GM12878 (cell line): Measurements from ENCODE around the gene FALEC. TPM values are rescaled to one million over a fixed set of nuclear protein-coding genes. Genes with fewer than 3 reads are reported as not detected.

Experiments used
- BRCA1 ChIP-seq: IDR thresholded peaks from 2 replicates; pipeline ENCODE4 v1.6.1; 2011; ENCODE audit warnings: low read depth, low read length, improper control_type of control experiment
- CBX5 ChIP-seq: sonication (generic); IDR thresholded peaks from 2 replicates; pipeline ENCODE4 v1.6.1; 2016; ENCODE audit warnings: low read depth, moderate library complexity, mild to moderate bottlenecking, inconsistent platforms
- EED ChIP-seq: sonication (generic); IDR thresholded peaks from 2 replicates; pipeline ENCODE4 v1.6.1; 2016; ENCODE audit warnings: antibody characterized with exemption, low read depth
- FOS ChIP-seq: IDR thresholded peaks from 3 replicates; pipeline ENCODE4 v1.6.1; 2011; ENCODE audit warnings: borderline replicate concordance; ENCODE audit not compliant: insufficient read length; ENCODE audit errors: extremely low read depth
- HCFC1 ChIP-seq: fragments of 150-350 bp; IDR thresholded peaks from 2 replicates; pipeline ENCODE4 v1.6.1; 2014; ENCODE audit warnings: low read length
- HDGF ChIP-seq: fragments of 450-650 bp; IDR thresholded peaks from 2 replicates; pipeline ENCODE4 v1.6.1; 2016; ENCODE audit warnings: antibody characterized with exemption
- JUND ChIP-seq: IDR thresholded peaks from 2 replicates; pipeline ENCODE4 v1.6.1; 2012; ENCODE audit warnings: low read depth, mild to moderate bottlenecking, low read length, improper control_type of control experiment, moderate library complexity
- MTA3 ChIP-seq: IDR thresholded peaks from 2 replicates; pipeline ENCODE4 v1.6.1; 2012; ENCODE audit warnings: low read length, inconsistent platforms, borderline replicate concordance
- NFYB ChIP-seq: IDR thresholded peaks from 2 replicates; pipeline ENCODE4 v1.6.1; 2011; ENCODE audit warnings: low read depth, mild to moderate bottlenecking, low read length, improper control_type of control experiment, moderate library complexity; ENCODE audit not compliant: insufficient read depth
- NKRF ChIP-seq: fragments of 450-650 bp; conservative IDR thresholded peaks from 2 replicates; pipeline ENCODE4 v1.6.1; 2017; ENCODE audit warnings: mild to moderate bottlenecking, moderate library complexity
- NRF1 ChIP-seq: conservative IDR thresholded peaks from 2 replicates; pipeline ENCODE4 v1.6.1; 2011; ENCODE audit warnings: mild to moderate bottlenecking, low read depth, low read length, improper control_type of control experiment
- RAD51 ChIP-seq: fragments of 450-650 bp; IDR thresholded peaks from 2 replicates; pipeline ENCODE4 v1.6.1; 2016; ENCODE audit warnings: moderate library complexity, mild to moderate bottlenecking, inconsistent platforms
- SMC3 ChIP-seq: IDR thresholded peaks from 2 replicates; pipeline ENCODE4 v1.6.1; 2011; ENCODE audit warnings: low read length, improper control_type of control experiment, borderline replicate concordance
- SP1 ChIP-seq: IDR thresholded peaks from one replicate; pipeline ENCODE4 v1.6.1; 2011; ENCODE audit warnings: low read depth, low read length
- TAF1 ChIP-seq: IDR thresholded peaks from 2 replicates; pipeline ENCODE4 v1.6.1; 2011; ENCODE audit warnings: mild to moderate bottlenecking, low read depth, low read length, borderline replicate concordance
- TARDBP ChIP-seq: IDR thresholded peaks from 2 replicates; pipeline ENCODE4 v1.6.1; 2016; ENCODE audit warnings: borderline replicate concordance
- WRNIP1 ChIP-seq: IDR thresholded peaks from 2 replicates; pipeline ENCODE4 v1.6.1; 2011; ENCODE audit warnings: low read depth, low read length, improper control_type of control experiment, borderline replicate concordance
- ZBED1 ChIP-seq: IDR thresholded peaks from 2 replicates; pipeline ENCODE4 v1.6.1; 2016; ENCODE audit warnings: borderline replicate concordance
- ZBTB11 ChIP-seq: fragments of 450-650 bp; formaldehyde crosslinking; IDR thresholded peaks from 2 replicates; pipeline ENCODE4 v1.5.0; 2022; ENCODE audit warnings: mild to moderate bottlenecking, missing genetic modification characterization
- polyA plus RNA-seq, 11 experiments: library from polyadenylated mRNA; depleted of rRNA in 4 of 11; unstranded in 6 of 11; stranded (reverse) in 5 of 11; fragments of >200 nt; fragmentation: Nextera tagmentation in 4 of 11; fragmentation: Illumina TruSeq in 1 of 11; extraction: Ambion mirVana in 4 of 11; extraction: Trizol in 1 of 11; gene quantifications; 1 replicate in 1 of 11; 2 replicates in 10 of 11; pipeline versions ENCODE4 v1.2.1 to v1.2.3, GENCODE V29; 2011 to 2016; ENCODE audit warnings: inconsistent platforms in 2 of 11, missing spikeins in 2 of 11, low read depth in 1 of 11
- total RNA-seq, 4 experiments: library from RNA; depleted of rRNA in 3 of 4; stranded (reverse); fragments of >200 nt in 3 of 4; fragmentation: Illumina TruSeq in 1 of 4; extraction: Trizol in 1 of 4; gene quantifications; 2 replicates each; pipeline versions ENCODE4 v1.2.1 to v1.2.3, GENCODE V29; 2013 to 2021
- TF ChIP-seq, protein P1 (sequence below): fragments of 450-650 bp; IDR thresholded peaks from 2 replicates; pipeline ENCODE4 v1.6.1; 2016; ENCODE audit warnings: mild to moderate bottlenecking
- TF ChIP-seq, protein P2 (sequence below): IDR thresholded peaks from 2 replicates; pipeline ENCODE4 v1.6.1; 2012; ENCODE audit warnings: low read depth, low read length, improper control_type of control experiment
- TF ChIP-seq, protein P3 (sequence below): IDR thresholded peaks from 2 replicates; pipeline ENCODE4 v1.6.1; 2012; ENCODE audit warnings: mild to moderate bottlenecking, low read depth, low read length

Gene FALEC
- total and polyA plus RNA-seq, 10 of the 15 experiments (the other 5 are each of a cell fraction or from before 2014, with no cell fraction given), result 0.21 to 0.71 (median 0.32) TPM; not detected in 3

DNA sequence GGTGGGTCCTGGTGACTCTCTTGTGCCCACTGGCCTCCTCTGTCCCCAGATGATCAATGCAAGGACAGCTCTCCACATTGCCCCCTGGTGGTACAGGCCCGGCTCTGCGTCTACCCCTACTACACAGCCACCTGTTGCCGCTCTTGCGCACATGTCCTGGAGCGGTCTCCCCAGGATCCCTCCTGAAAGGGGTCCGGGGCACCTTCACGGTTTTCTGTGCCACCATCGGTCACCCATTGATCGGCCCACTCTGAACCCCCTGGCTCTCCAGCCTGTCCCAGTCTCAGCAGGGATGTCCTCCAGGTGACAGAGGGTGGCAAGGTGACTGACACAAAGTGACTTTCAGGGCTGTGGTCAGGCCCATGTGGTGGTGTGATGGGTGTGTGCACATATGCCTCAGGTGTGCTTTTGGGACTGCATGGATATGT lies 44.5 kb downstream of the FALEC start (continued):
- no peak for TF ChIP-seq ZBED1
- TF ChIP-seq, protein P1, sequence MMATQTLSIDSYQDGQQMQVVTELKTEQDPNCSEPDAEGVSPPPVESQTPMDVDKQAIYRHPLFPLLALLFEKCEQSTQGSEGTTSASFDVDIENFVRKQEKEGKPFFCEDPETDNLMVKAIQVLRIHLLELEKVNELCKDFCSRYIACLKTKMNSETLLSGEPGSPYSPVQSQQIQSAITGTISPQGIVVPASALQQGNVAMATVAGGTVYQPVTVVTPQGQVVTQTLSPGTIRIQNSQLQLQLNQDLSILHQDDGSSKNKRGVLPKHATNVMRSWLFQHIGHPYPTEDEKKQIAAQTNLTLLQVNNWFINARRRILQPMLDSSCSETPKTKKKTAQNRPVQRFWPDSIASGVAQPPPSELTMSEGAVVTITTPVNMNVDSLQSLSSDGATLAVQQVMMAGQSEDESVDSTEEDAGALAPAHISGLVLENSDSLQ, result peak; percentile 75
- TF ChIP-seq TAF1, result no peak
- TF ChIP-seq NRF1, result no peak
- no peak for TF ChIP-seq MTA3
- no peak for TF ChIP-seq NFYB
- TF ChIP-seq SMC3, result peak; percentile 68
- no peak for TF ChIP-seq EED
- no peak for TF ChIP-seq CBX5
- TF ChIP-seq BRCA1, result no peak
- TF ChIP-seq NKRF, result no peak
- no peak for TF ChIP-seq FOS
- TF ChIP-seq HCFC1, result no peak
- TF ChIP-seq JUND, result no peak
- TF ChIP-seq TARDBP, result no peak
- TF ChIP-seq HDGF, result no peak
- TF ChIP-seq WRNIP1, result no peak
- TF ChIP-seq, protein P2, sequence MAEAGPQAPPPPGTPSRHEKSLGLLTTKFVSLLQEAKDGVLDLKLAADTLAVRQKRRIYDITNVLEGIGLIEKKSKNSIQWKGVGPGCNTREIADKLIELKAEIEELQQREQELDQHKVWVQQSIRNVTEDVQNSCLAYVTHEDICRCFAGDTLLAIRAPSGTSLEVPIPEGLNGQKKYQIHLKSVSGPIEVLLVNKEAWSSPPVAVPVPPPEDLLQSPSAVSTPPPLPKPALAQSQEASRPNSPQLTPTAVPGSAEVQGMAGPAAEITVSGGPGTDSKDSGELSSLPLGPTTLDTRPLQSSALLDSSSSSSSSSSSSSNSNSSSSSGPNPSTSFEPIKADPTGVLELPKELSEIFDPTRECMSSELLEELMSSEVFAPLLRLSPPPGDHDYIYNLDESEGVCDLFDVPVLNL, result no peak
- TF ChIP-seq SP1, result no peak
- TF ChIP-seq RAD51, result no peak
- TF ChIP-seq ZBTB11 (CRISPR knock-in tag), result no peak
- TF ChIP-seq, protein P3, sequence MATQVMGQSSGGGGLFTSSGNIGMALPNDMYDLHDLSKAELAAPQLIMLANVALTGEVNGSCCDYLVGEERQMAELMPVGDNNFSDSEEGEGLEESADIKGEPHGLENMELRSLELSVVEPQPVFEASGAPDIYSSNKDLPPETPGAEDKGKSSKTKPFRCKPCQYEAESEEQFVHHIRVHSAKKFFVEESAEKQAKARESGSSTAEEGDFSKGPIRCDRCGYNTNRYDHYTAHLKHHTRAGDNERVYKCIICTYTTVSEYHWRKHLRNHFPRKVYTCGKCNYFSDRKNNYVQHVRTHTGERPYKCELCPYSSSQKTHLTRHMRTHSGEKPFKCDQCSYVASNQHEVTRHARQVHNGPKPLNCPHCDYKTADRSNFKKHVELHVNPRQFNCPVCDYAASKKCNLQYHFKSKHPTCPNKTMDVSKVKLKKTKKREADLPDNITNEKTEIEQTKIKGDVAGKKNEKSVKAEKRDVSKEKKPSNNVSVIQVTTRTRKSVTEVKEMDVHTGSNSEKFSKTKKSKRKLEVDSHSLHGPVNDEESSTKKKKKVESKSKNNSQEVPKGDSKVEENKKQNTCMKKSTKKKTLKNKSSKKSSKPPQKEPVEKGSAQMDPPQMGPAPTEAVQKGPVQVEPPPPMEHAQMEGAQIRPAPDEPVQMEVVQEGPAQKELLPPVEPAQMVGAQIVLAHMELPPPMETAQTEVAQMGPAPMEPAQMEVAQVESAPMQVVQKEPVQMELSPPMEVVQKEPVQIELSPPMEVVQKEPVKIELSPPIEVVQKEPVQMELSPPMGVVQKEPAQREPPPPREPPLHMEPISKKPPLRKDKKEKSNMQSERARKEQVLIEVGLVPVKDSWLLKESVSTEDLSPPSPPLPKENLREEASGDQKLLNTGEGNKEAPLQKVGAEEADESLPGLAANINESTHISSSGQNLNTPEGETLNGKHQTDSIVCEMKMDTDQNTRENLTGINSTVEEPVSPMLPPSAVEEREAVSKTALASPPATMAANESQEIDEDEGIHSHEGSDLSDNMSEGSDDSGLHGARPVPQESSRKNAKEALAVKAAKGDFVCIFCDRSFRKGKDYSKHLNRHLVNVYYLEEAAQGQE, result no peak
